K562 (cell line): ENCODE data around the gene MYMK. TPM values are rescaled to one million over a fixed set of nuclear protein-coding genes. Genes with fewer than 3 reads are reported as not detected.

ENCODE experiments used
- ATAC-seq: fragments of 200-7000 bp; cut with Tn5 transposase; 3 replicates; pipeline ENCODE4 v1.9.1; 2020; ENCODE audit warnings: moderate library complexity
- BruUV-seq: library from RNA; stranded (reverse); fragments of 400-500 nt; replicated peaks from 2 replicates; lab custom pipeline; 2021; lab: Mats Ljungman, UMichigan
- CTCF ChIA-PET: fragments of 300-600 bp; formaldehyde crosslinking; extraction: SDS; loops from one replicate; lab custom pipeline; 2021; ENCODE audit warnings: low intra/inter-chr PET ratio; lab: Yijun Ruan, JAX
- POLR2A ChIA-PET: fragments of 300-600, 350-650 bp; sonication (Branson Sonifier 250); formaldehyde crosslinking; extraction: SDS; loops from one replicate; lab custom pipeline; 2021; ENCODE audit warnings: antibody characterized with exemption, inconsistent platforms; lab: Yijun Ruan, JAX
- DNase-seq, 4 experiments: peaks; one replicate each; pipeline versions ENCODE4 v3.0.0 to v3.0.0-alpha.2; 2011 to 2018; ENCODE audit warnings: low spot score in 3 of 4, mixed read lengths in 3 of 4; ENCODE audit errors: extremely low read depth in 1 of 4
- FAIRE-seq: peaks from 2 replicates; lab custom pipeline; 2011; peaks lifted over from hg19 to GRCh38; lab: Jason Lieb, UNC
- H2AFZ ChIP-seq: 2 replicates; pipeline ENCODE4 v1.6.0; 2011; ENCODE audit warnings: low read depth, low read length, control low read depth, inconsistent platforms
- H3K27ac ChIP-seq: fragments of 200-600 bp; 3 replicates; pipeline ENCODE4 v1.8.0; 2011; ENCODE audit warnings: low read depth, mild to moderate bottlenecking, control low read depth, inconsistent platforms, low read length, moderate library complexity, mixed read lengths; ENCODE audit errors: extremely low read depth
- H3K27me3 ChIP-seq, 2 experiments: fragments of 300-600 bp in 1 of 2; 2 replicates in 1 of 2; 3 replicates in 1 of 2; pipeline versions ENCODE4 v1.6.0 to v1.8.0; 2011; ENCODE audit warnings: inconsistent platforms in 2 of 2, low read length in 2 of 2, mild to moderate bottlenecking in 1 of 2, mixed read lengths in 1 of 2, moderate library complexity in 1 of 2; ENCODE audit not compliant: control insufficient read depth in 2 of 2, insufficient read depth in 2 of 2
- H3K36me3 ChIP-seq: fragments of 300-600 bp; 3 replicates; pipeline ENCODE4 v1.8.0; 2011; ENCODE audit warnings: mild to moderate bottlenecking, low read length, inconsistent platforms; ENCODE audit not compliant: control insufficient read depth, insufficient read depth
- H3K4me1 ChIP-seq, 2 experiments: fragments of 200-600 bp in 1 of 2; replicated peaks in 1 of 2; 2 replicates in 1 of 2; 3 replicates in 1 of 2; pipeline versions ENCODE4 v1.5.1 to v1.8.0; 2011; ENCODE audit warnings: inconsistent platforms in 2 of 2, low read length in 2 of 2, mild to moderate bottlenecking in 1 of 2, mixed read lengths in 1 of 2, moderate library complexity in 1 of 2; ENCODE audit not compliant: control insufficient read depth in 2 of 2, insufficient read depth in 2 of 2
- H3K4me2 ChIP-seq: 2 replicates; pipeline ENCODE4 v1.6.1; 2011; ENCODE audit warnings: low read length, control low read depth, inconsistent platforms, mixed read lengths; ENCODE audit not compliant: insufficient read depth
- H3K4me3 ChIP-seq: fragments of 200-600 bp; sonication (generic), shearing (Covaris generic); 2 replicates; pipeline ENCODE4 v1.5.1; 2016; ENCODE audit warnings: control low read depth, inconsistent platforms
- H3K79me2 ChIP-seq: fragments of 200-600 bp; 3 replicates; pipeline ENCODE4 v1.8.0; 2011; ENCODE audit warnings: low read length, inconsistent platforms; ENCODE audit not compliant: control insufficient read depth, insufficient read depth
- H3K9ac ChIP-seq, 2 experiments: 2 replicates each; pipeline versions ENCODE4 v1.6.0 to v1.6.1; 2011; ENCODE audit warnings: low read depth in 2 of 2, low read length in 2 of 2, control low read depth in 1 of 2, inconsistent platforms in 1 of 2, mild to moderate bottlenecking in 1 of 2, mixed read lengths in 1 of 2; ENCODE audit not compliant: insufficient read depth in 1 of 2
- H3K9me1 ChIP-seq: one replicate; pipeline ENCODE4 v1.6.0; 2011; ENCODE audit warnings: inconsistent platforms, mild to moderate bottlenecking, low read length, moderate library complexity; ENCODE audit not compliant: control insufficient read depth, insufficient read depth
- H3K9me3 ChIP-seq: replicated peaks from 2 replicates; pipeline ENCODE4 v1.5.1; 2011; ENCODE audit warnings: low read depth, low read length, inconsistent platforms; ENCODE audit not compliant: control insufficient read depth, insufficient read depth
- H4K20me1 ChIP-seq: replicated peaks from 2 replicates; pipeline ENCODE4 v1.6.1; 2011; ENCODE audit warnings: low read length, inconsistent platforms, mixed read lengths; ENCODE audit not compliant: control insufficient read depth, insufficient read depth
- ATF2 ChIP-seq: sonication (generic); formaldehyde crosslinking; IDR thresholded peaks from 2 replicates; pipeline ENCODE4 v1.8.1; 2022; ENCODE audit warnings: missing genetic modification reagents
- BACH1 ChIP-seq: fragments of 200-800 bp; sonication (Bioruptor generic); IDR thresholded peaks from 2 replicates; pipeline ENCODE4 v1.6.1; 2016; ENCODE audit warnings: missing genetic modification characterization, missing compliant biosample characterization
- E2F4 ChIP-seq: sonication (generic); formaldehyde crosslinking; IDR thresholded peaks from 2 replicates; pipeline ENCODE4 v1.8.0; 2022; ENCODE audit warnings: mild to moderate bottlenecking, low read depth, missing genetic modification reagents
- SMARCA4 ChIP-seq: fragments of 450-650 bp; IDR thresholded peaks from 2 replicates; pipeline ENCODE4 v1.6.1; 2016
- TOE1 ChIP-seq, 2 experiments: fragments of 450-650 bp in 1 of 2; sonication (generic) in 1 of 2; formaldehyde crosslinking in 1 of 2; IDR thresholded peaks; 2 replicates each; pipeline versions ENCODE4 v1.7.1 to v1.8.0; 2016 to 2022; ENCODE audit warnings: borderline replicate concordance in 2 of 2, mild to moderate bottlenecking in 2 of 2, antibody characterized with exemption in 1 of 2, inconsistent platforms in 1 of 2, low read depth in 1 of 2, missing genetic modification reagents in 1 of 2, moderate library complexity in 1 of 2
- WGBS: fragments of 100-300 bp; shearing (Covaris generic); methylation state at CpG from one replicate; pipeline ENCODE4 v1.1.6; 2016; ENCODE audit warnings: low coverage, mixed read lengths; ENCODE audit not compliant: insufficient coverage; ENCODE audit errors: missing lambda C conversion rate; 5-methylcytosine and 5-hydroxymethylcytosine counted together
- in situ Hi-C: fragments of 300-500 bp; cut with MboI; formaldehyde crosslinking; loops from 4 replicates; pipeline ENCODE4 v1.15.0; 2018; ENCODE audit warnings: inconsistent platforms, mixed read lengths
- intact Hi-C: fragments of 100-400 bp; cut with micrococcal nuclease; formaldehyde crosslinking; loops from 2 replicates; pipeline ENCODE4 v1.14.2; 2022
- polyA plus RNA-seq, 8 experiments: library from polyadenylated mRNA; depleted of rRNA in 4 of 8; stranded (reverse) in 5 of 8; unstranded in 3 of 8; fragments of >200 nt; fragmentation: Nextera tagmentation in 2 of 8; fragmentation: Illumina TruSeq in 1 of 8; extraction: Ambion mirVana in 2 of 8; extraction: Trizol in 1 of 8; gene quantifications; 2 replicates each; pipeline versions ENCODE4 v1.2.1 to v1.2.3, GENCODE V29; 2011 to 2014; ENCODE audit warnings: inconsistent platforms in 1 of 8, missing spikeins in 1 of 8
- total RNA-seq, 7 experiments: library from RNA; depleted of rRNA in 6 of 7; stranded (reverse); fragments of >200 nt in 6 of 7; fragmentation: Illumina TruSeq in 2 of 7; extraction: Trizol in 2 of 7; gene quantifications; 2 replicates each; pipeline versions ENCODE4 v1.2.1 to v1.2.3, GENCODE V29; 2011 to 2021; ENCODE audit warnings: low replicate concordance in 1 of 7
- TF ChIP-seq, protein P1 (sequence below): sonication (generic); formaldehyde crosslinking; IDR thresholded peaks from 2 replicates; pipeline ENCODE4 v1.8.1; 2022; ENCODE audit warnings: missing genetic modification reagents
- TF ChIP-seq, protein P2 (sequence below): fragments of 450-650 bp; formaldehyde crosslinking; IDR thresholded peaks from 2 replicates; pipeline ENCODE4 v1.4.0; 2022; ENCODE audit warnings: missing genetic modification characterization

Gene MYMK
- total and polyA plus RNA-seq, 9 of the 15 experiments (the other 6 are each of a cell fraction or from before 2014, with no cell fraction given) = not detected

- no peak for ATAC-seq
- H3K4me2 ChIP-seq = no peak overlapping the region
- H4K20me1 ChIP-seq = no peaks in the 10 kb centered on the region
- intact Hi-C loops = no loop called here
- no peak overlapping the region for H3K4me3 ChIP-seq
- no peaks in the 10 kb centered on the region; the same call in 1 of the 2 replicates for H3K9me3 ChIP-seq
- H3K27ac ChIP-seq = no peak overlapping the region
- no peaks in the 10 kb centered on the region for H3K79me2 ChIP-seq
- in situ Hi-C loops = no loop called here
- no peaks in the 10 kb centered on the region for H3K9me1 ChIP-seq
- TF ChIP-seq BACH1 (tag) (no peak), TOE1 (IDR thresholded peaks at IDR 0.05; ENCODE audit: borderline replicate concordance) (no peak), TOE1 (CRISPR knock-in tag; IDR thresholded peaks at IDR 0.05; ENCODE audit: borderline replicate concordance, low read depth) (0 out of 2 replicates have a peak, but pooled peaks have one; percentile 41), E2F4 (CRISPR knock-in tag) (0 out of 2 replicates have a peak, but pooled peaks have one; percentile 14), SMARCA4 (no peak), ATF2 (0 out of 2 replicates have a peak, but pooled peaks have one; percentile 25)
- TF ChIP-seq, protein P1, sequence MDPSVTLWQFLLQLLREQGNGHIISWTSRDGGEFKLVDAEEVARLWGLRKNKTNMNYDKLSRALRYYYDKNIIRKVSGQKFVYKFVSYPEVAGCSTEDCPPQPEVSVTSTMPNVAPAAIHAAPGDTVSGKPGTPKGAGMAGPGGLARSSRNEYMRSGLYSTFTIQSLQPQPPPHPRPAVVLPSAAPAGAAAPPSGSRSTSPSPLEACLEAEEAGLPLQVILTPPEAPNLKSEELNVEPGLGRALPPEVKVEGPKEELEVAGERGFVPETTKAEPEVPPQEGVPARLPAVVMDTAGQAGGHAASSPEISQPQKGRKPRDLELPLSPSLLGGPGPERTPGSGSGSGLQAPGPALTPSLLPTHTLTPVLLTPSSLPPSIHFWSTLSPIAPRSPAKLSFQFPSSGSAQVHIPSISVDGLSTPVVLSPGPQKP (CRISPR knock-in tag) = 0 out of 2 replicates have a peak, but pooled peaks have one; percentile 16
- TF ChIP-seq, protein P2, sequence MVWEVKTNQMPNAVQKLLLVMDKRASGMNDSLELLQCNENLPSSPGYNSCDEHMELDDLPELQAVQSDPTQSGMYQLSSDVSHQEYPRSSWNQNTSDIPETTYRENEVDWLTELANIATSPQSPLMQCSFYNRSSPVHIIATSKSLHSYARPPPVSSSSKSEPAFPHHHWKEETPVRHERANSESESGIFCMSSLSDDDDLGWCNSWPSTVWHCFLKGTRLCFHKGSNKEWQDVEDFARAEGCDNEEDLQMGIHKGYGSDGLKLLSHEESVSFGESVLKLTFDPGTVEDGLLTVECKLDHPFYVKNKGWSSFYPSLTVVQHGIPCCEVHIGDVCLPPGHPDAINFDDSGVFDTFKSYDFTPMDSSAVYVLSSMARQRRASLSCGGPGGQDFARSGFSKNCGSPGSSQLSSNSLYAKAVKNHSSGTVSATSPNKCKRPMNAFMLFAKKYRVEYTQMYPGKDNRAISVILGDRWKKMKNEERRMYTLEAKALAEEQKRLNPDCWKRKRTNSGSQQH (CRISPR knock-in tag) = 0 out of 2 replicates have a peak, but pooled peaks have one; percentile 21
- no peak overlapping the region for H2AFZ ChIP-seq
- peaks cover 22 to 92% of the 10 kb centered on the region in 2 experiments; a peak in 4 of 5 replicates for H3K27me3 ChIP-seq
- 56% methylated on average over 23 of the region's 24 CpGs for WGBS
- DNase-seq = no peak
- H3K36me3 ChIP-seq = no peaks in the 10 kb centered on the region
- ChIA-PET POLR2A (interaction anchor here (1.1 to 1.6 kb wide), 2 partner anchors 10 to 11 kb away, joined by 3 to 9 read pairs; no protein-coding TSS in a partner anchor), CTCF (no interaction called here)
- peak; percentile 48 for FAIRE-seq
- H3K9ac ChIP-seq = no peak overlapping the region
- BruUV-seq = no TSS peak
- peaks cover 0 to 30% of the 10 kb centered on the region in 2 experiments; a peak in 2 of 5 replicates for H3K4me1 ChIP-seq
These were observed 29.1 kb downstream of the MYMK start for GRCh38 chr9:133495327-133496293.
